HG02973 (cell line): ENCODE data around the gene ABCB8.
A peak's percentile ranks its signal among the peaks of the same experiment; 100 is the strongest.

Experiments
- ATAC-seq: cut with Tn5 transposase; IDR thresholded peaks from one replicate; pipeline ENCODE4 v1.9.1; 2021; ENCODE audit warnings: moderate library complexity; ENCODE audit not compliant: unreplicated experiment

The ABCB8 gene

DNA sequence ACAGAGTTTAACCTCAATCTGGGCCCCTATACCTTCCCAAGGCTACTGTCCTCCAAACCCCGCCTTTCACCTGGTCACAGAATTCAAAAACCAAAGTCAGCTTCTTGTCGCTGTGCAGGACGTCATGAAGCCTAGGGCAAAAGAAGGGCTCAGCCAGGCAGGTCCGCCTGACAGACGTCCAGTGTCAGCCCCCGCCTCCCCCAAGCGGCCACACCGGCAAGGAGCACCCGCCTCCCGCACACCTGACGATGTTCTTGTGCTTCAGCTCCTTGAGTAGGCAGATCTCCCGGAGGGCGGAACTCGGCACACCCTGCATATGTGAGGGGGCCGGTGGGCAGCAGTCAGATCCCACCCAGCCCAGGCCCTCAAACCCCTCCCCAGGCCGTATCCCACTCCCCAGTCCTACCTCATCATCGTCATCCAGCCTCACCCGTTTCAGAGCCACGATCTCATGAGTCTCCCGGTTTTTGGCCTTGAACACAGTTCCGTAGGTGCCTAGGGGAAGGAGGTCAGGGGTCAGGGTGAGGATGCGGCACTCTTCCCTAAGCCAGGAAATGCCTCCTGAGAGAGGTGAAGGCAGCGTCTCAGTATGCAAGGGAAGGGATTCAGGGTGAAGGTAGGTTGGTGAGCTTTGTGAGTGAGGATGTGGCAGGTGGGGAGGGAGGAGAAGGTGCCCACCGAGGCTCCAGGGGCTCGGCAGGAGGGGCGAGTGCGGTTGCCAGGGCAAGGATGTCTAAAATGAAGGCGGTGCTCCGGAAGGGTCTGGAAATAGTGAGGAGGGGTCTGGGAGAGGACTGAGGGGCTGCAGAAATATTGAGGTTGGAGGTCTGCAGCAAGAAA, 28.6 kb downstream of the ABCB8 start:
- ATAC-seq, result no peak

DNA sequence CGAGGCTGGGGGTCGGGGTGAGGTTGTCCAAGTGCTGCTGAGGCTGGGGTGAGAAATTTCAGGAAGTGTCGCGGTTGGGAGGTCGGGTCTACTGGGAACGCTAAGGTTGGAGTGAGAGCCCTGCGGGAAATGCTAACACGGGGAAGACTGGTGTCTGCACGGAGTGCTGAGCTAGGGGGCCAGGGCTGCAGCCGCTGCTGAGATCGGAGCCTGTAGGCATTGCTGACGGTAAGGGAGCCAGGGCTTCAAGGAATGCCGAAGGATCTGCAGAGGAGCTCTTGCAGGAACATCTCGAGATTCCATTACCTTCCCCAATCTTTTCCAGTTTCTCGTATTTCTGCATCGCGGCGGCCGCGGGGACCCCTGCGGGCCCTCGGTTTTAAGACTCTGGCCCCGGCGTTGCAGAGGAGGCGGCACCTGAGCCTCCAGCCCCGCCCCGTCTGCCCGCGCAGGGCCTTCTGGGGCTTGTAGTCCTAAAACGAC, 29.3 kb downstream of the ABCB8 start, which contains the start of gene CDK5:
TSS of gene CDK5 (minus strand) at position 392 of the 483 bp plus-strand sequence. CDS start at position 343, 49 bp downstream.
- ATAC-seq, result peak; percentile 8

DNA sequence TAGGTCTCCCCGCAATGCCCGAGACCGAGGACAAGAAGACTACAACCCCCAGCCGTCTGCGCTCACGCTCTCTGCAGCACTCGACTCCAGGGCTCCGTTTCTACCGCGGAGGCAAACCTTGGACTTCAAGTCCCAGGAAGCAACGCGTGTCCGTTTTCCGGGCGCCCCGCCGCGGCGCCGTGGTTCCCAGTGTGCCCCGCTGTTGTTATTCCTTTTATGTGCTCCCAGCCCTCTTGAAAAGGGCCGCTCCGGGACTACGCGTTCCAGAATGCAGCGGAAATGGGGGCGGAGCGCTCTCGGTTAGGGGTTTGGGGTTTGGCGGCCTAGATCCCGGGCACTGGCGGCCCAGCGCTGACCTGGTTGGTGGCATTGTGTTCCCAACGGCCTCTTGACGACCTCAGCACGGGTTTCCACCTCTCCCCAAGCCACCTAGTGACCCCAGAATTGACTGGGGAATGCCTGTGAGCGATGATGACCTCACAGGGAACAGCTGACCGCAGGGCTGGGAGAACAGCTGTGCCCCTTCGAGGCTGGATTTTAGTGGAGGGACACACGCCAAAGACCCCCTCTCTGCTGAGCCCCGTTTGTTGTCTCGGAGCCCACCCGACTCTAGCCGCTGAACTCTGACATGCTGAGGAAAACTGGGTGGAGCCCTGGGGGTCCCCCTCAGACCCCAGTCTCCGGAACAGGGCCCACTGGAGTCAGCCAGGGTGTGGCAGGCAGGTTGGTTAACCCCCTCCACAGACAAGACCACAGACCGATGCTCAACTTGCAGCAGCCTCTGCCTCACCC, 29.9 kb downstream of the ABCB8 start:
- ATAC-seq, result peak; percentile 86

DNA sequence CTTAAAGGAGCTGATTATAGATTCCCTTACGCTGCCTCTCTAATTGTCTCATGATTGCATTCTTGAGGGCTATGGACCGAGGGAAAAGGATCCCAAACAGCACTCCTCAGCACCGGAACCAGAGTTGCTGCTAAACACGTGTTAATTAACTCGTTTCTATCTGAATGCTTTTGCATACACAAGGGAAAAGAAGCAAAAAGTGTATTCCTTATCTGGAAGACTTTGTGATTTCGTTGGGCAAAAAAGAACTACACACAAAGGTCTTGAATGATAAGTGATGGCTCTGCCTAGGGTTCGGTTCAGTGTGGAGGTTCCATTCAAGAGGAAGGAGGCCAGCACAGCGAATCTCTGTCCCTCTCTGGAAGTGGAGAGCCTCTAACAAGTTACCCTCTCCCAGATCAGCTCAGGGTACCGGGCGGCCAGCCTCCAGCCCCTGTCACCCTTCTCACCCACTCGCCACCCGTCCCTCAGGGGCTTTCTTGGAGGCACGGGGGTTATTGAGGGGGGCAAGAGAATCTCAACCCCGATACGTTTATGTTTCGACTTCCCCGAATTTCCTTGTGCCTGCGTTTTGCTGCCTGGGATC, 30.6 kb downstream of the ABCB8 start:
- ATAC-seq, result no peak

GRCh38 chr7:151059367-151060112, 31.3 kb downstream of the ABCB8 start, which contains the start of gene SLC4A2:
Gene SLC4A2, plus strand, starts transcription at chr7:151059589. Its CDS starts 2,399 bp downstream, at chr7:151061988.
- peak; percentile 22 for ATAC-seq

GRCh38 chr7:151060113-151060415, 31.8 kb downstream of the ABCB8 start:
- ATAC-seq, result no peak

GRCh38 chr7:151060416-151061212, 32.4 kb downstream of the ABCB8 start:
- ATAC-seq, result no peak

- ATAC-seq, result no peak
Measured at GRCh38 chr7:151061213-151062110, 33.2 kb downstream of the ABCB8 start.

- no peak for ATAC-seq
Measured at GRCh38 chr7:151062111-151062398, 33.8 kb downstream of the ABCB8 start.

GRCh38 chr7:151062399-151063211, 34.4 kb downstream of the ABCB8 start:
- no peak for ATAC-seq

- no peak for ATAC-seq
Measured at GRCh38 chr7:151063212-151063561, 34.9 kb downstream of the ABCB8 start.

- ATAC-seq, result no peak
Measured at GRCh38 chr7:151064454-151064853, 36.2 kb downstream of the ABCB8 start.

DNA sequence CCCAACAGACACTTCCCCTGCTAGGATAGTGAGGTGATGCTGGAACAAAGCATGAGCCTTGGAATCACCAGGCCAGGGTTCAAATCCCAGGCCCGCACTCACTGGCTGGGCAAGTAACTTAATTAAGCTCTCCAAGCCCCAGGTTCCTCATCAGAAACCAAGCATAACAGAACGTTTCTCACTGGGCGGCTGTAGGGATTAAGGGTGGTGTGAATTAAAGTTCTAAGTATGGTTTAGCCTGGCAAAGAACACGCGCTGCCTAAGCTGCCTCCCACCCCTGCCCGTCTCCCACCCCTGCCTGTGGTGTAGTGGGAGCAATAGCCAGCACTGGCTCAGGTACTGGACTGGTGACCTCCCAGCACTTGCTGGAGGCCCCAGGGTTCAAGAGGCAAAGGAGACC, 36.7 kb downstream of the ABCB8 start:
- no peak for ATAC-seq

DNA sequence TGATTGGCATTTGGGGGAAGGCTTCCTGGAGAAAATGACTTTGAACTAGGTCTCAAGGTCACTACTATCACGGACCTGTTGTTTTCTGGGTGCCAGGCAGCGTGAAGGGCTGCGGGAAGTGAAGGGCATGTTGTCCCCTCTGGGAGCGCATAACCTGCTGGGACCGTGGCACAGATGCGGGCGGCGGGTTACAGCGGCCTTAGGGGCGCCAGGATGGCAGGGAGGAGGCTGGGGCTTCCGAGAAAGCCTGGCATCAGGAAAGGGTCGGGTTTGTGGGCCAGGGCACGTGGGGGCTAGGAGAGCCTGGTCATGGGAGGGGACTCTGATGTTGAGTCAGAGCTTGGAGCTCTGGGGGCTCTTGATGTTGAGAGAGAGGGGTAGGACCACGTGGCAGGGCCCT, 37.3 kb downstream of the ABCB8 start:
- no peak for ATAC-seq

GRCh38 chr7:151066273-151066974, 38.2 kb downstream of the ABCB8 start:
- no peak for ATAC-seq

DNA sequence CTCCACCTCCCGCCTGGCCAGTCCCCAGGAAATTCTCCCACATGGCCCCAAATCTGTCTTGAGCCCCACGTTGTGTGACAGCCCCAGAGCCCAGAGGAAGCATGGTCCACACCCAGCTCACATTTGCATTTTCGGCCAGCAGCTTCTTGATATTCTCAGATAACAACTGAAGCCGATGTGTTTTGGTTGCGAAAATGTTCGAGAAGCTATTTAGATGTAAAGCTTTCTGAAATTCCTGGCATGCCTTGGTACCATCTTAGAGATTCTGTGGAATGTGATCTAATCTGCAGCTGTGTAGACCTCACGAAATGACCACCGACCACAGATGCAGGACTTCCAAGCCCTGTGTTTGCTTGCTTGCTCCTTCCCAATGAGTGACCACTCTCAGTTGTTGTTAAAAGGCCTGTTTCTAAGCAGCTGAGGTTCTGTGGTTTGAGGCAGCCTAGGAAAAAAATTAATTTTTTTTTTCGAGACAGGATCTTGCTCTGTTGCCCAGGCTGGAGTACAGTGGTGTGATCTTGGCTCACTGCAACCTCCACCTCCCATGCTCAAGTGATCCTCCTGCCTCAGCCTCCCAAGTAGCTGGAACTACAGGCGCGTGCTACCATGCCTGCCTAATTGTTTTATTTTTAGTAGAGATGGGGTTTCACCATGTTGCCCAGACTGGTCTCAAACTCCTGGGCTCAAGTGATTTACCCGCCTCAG, 40.0 kb downstream of the ABCB8 start:
- ATAC-seq, result no peak

DNA sequence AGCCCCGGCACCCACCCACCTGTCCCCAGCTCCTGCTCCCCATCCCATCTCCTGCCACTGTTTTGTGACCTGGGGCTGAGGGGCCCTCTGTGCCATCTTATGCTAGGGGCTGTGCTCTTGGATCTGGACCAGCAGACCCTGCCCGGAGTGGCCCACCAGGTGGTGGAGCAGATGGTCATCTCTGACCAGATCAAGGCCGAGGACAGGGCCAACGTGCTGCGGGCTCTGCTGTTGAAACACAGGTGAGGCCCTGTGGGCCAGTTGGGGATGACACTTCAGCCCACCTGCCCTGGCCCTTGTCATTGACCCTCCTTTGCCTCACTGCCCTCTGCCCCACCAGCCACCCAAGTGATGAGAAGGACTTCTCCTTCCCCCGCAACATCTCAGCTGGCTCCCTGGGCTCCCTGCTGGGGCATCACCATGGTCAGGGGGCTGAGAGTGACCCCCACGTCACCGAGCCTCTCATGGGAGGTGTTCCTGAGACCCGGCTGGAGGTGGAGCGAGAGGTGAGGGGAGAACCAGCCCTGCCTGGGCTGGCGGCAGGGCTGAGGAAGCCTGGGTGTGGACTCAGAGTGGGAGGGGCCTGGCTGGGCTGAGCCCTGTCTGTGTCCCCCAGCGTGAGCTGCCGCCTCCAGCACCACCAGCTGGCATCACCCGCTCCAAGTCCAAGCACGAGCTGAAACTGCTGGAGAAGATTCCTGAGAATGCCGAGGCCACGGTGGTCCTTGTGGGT, 41.8 kb downstream of the ABCB8 start:
- no peak for ATAC-seq
